Hepatocyte (in vitro differentiated cells): ENCODE measurements around the gene SUMF1. TPM values are rescaled to one million over a fixed set of nuclear protein-coding genes. Genes with fewer than 3 reads are reported as not detected.

ENCODE experiments used
- DNase-seq: peaks from one replicate; pipeline ENCODE4 v3.0.0-alpha.2; 2016; ENCODE audit warnings: low spot score
- H2AFZ ChIP-seq: fragments of 200-600 bp; sonication (generic); 2 replicates; pipeline ENCODE4 v1.6.0; 2016; ENCODE audit warnings: antibody characterized with exemption, mild to moderate bottlenecking
- H3K27ac ChIP-seq: fragments of 200-600 bp; sonication (generic); 2 replicates; pipeline ENCODE4 v1.5.1; 2016; ENCODE audit warnings: mild to moderate bottlenecking
- H3K27me3 ChIP-seq: fragments of 200-600 bp; sonication (generic); 2 replicates; pipeline ENCODE4 v1.6.1; 2016
- H3K36me3 ChIP-seq: fragments of 200-600 bp; sonication (generic); replicated peaks from 2 replicates; pipeline ENCODE4 v1.5.1; 2016; ENCODE audit warnings: low read depth; ENCODE audit not compliant: insufficient read depth
- H3K4me1 ChIP-seq: fragments of 200-600 bp; sonication (generic); 2 replicates; pipeline ENCODE4 v1.5.1; 2016; ENCODE audit warnings: mild to moderate bottlenecking, moderate library complexity; ENCODE audit not compliant: insufficient read depth
- H3K4me2 ChIP-seq: fragments of 200-600 bp; sonication (generic); 2 replicates; pipeline ENCODE4 v1.6.0; 2016
- H3K4me3 ChIP-seq: fragments of 200-600 bp; sonication (generic); 2 replicates; pipeline ENCODE4 v1.5.1; 2016; ENCODE audit warnings: mild to moderate bottlenecking
- H3K79me2 ChIP-seq: fragments of 200-600 bp; sonication (generic); 2 replicates; pipeline ENCODE4 v1.6.0; 2017; ENCODE audit warnings: mild to moderate bottlenecking
- H3K9me2 ChIP-seq: fragments of 200-600 bp; sonication (generic); replicated peaks from 2 replicates; pipeline ENCODE4 v1.6.0; 2017; ENCODE audit warnings: mild to moderate bottlenecking; ENCODE audit not compliant: insufficient read depth
- H3K9me3 ChIP-seq: fragments of 200-600 bp; sonication (generic); 2 replicates; pipeline ENCODE4 v1.5.1; 2016; ENCODE audit warnings: low read depth, mild to moderate bottlenecking
- H4K20me1 ChIP-seq: fragments of 200-600 bp; sonication (generic); 2 replicates; pipeline ENCODE4 v1.6.0; 2016; ENCODE audit warnings: mild to moderate bottlenecking; ENCODE audit not compliant: insufficient read depth, poor library complexity, severe bottlenecking
- CTCF ChIP-seq: fragments of 200-600 bp; sonication (generic); IDR thresholded peaks from 2 replicates; pipeline ENCODE4 v1.5.1; 2016; ENCODE audit warnings: antibody characterized with exemption, mild to moderate bottlenecking; ENCODE audit not compliant: poor library complexity
- EZH2 ChIP-seq: fragments of 200-600 bp; sonication (generic); IDR thresholded peaks from 2 replicates; pipeline ENCODE4 v1.6.1; 2016; ENCODE audit warnings: antibody characterized with exemption, mild to moderate bottlenecking, borderline replicate concordance
- EZH2phosphoT487 ChIP-seq: fragments of 200-600 bp; sonication (generic); IDR thresholded peaks from one replicate; pipeline ENCODE4 v1.6.1; 2018; ENCODE audit warnings: antibody characterized with exemption, mild to moderate bottlenecking, low read depth, moderate library complexity; ENCODE audit not compliant: unreplicated experiment, severe bottlenecking
- WGBS: methylation state at CpG from one replicate; pipeline ENCODE4 v1.1.6; 2016; ENCODE audit warnings: low lambda C conversion rate; ENCODE audit errors: missing lambda C conversion rate; 5-methylcytosine and 5-hydroxymethylcytosine counted together
- polyA plus RNA-seq: library from polyadenylated mRNA; unstranded; fragments of >200 nt; fragmentation: Nextera tagmentation; extraction: Ambion mirVana; gene quantifications from 2 replicates; pipeline ENCODE4 v1.2.1, GENCODE V29; 2016
- total RNA-seq: library from RNA; depleted of rRNA; stranded (reverse); fragments of >200 nt; gene quantifications from 2 replicates; pipeline ENCODE4 v1.2.3, GENCODE V29; 2014

The SUMF1 gene
- total and polyA plus RNA-seq, 2 experiments from 2014 or later = 55.5 to 59.0 TPM

- TF ChIP-seq EZH2 (no peak), EZH2phosphoT487 (no peak), CTCF (no peak)
- Histone ChIP-seq H3K4me3 (no peak overlapping the region), H3K27me3 (no peaks in the 10 kb centered on the region), H3K27ac (no peak overlapping the region), H3K36me3 (no peaks in the 10 kb centered on the region), H2AFZ (no peak overlapping the region), H4K20me1 (peaks cover 3% of the 10 kb centered on the region), H3K4me1 (no peaks in the 10 kb centered on the region), H3K9me3 (no peaks in the 10 kb centered on the region), H3K9me2 (no peaks in the 10 kb centered on the region), H3K4me2 (no peak overlapping the region), H3K79me2 (no peaks in the 10 kb centered on the region)
- DNase-seq = no peak
- 66% methylated on average over 3 of the region's 3 CpGs for WGBS
Measured at GRCh38 chr3:4447295-4447999, 19.6 kb downstream of the SUMF1 start.

- Histone ChIP-seq H3K9me2 (no peaks in the 10 kb centered on the region), H3K4me1 (no peaks in the 10 kb centered on the region), H3K27ac (peak overlapping the region; percentile 28), H3K4me3 (no peak overlapping the region), H3K79me2 (no peaks in the 10 kb centered on the region), H2AFZ (no peak overlapping the region), H3K27me3 (no peaks in the 10 kb centered on the region), H4K20me1 (no peaks in the 10 kb centered on the region), H3K9me3 (no peaks in the 10 kb centered on the region), H3K4me2 (peak overlapping the region; percentile 44), H3K36me3 (no peaks in the 10 kb centered on the region)
- TF ChIP-seq EZH2 = no peak
- no peak for TF ChIP-seq EZH2phosphoT487
- no peak for TF ChIP-seq CTCF
- 70% methylated on average over 6 of the region's 6 CpGs for WGBS
- DNase-seq = no peak
Measured at GRCh38 chr3:4440951-4441350, 26.1 kb downstream of the SUMF1 start.

DNA sequence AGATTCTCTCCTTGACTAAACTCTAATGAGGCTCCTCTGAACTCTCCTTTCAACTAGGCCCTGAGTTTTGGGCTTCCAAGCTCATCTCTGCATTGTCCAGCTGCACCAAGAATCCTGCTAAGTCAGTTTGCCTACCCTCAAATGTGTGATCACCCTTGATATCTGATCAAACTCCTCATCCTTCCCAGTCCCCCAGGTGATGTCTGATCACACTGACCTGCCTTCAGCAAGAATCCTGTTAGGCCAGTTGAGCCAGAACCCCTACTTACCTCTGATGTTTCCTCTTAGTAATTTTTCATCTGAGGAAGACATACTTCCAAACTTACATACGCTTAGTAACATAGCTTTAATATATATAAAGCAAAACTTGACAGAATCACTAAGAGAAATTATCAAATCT is 28.8 kb downstream of the SUMF1 start:
- peak; percentile 19 for DNase-seq
- H3K9me2 ChIP-seq = no peaks in the 10 kb centered on the region
- H2AFZ ChIP-seq = no peak overlapping the region
- H3K27me3 ChIP-seq = no peaks in the 10 kb centered on the region
- WGBS = 92% methylated on average over 1 of the region's 1 CpG
- H3K4me3 ChIP-seq = no peak overlapping the region
- no peaks in the 10 kb centered on the region for H3K36me3 ChIP-seq
- no peak for TF ChIP-seq EZH2
- no peak for TF ChIP-seq CTCF
- TF ChIP-seq EZH2phosphoT487 = no peak
- no peaks in the 10 kb centered on the region for H3K9me3 ChIP-seq
- no peaks in the 10 kb centered on the region for H4K20me1 ChIP-seq
- no peak overlapping the region for H3K4me2 ChIP-seq
- no peaks in the 10 kb centered on the region for H3K4me1 ChIP-seq
- no peaks in the 10 kb centered on the region for H3K79me2 ChIP-seq
- H3K27ac ChIP-seq = no peak overlapping the region

DNA sequence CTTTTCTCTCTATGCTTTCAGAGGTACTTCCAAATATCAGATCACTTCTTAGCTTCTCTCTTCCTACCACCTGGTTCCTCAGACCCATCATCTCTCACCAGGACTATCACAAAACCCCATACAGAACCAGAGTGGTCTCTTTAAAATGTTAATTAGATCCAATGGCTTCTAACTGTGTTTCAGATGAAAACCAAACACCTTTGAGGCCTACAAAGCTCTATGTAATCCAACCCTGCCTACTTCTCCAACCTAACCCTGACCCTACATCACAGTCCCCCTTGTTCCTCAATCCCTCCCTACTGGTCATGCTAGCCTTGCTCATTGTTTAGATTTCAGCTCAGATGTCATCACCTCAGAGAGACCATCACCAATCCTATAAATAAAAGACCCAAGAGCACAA is 34.8 kb downstream of the SUMF1 start:
- H3K9me2 ChIP-seq = no peaks in the 10 kb centered on the region
- H3K27me3 ChIP-seq = no peaks in the 10 kb centered on the region
- no peak overlapping the region for H2AFZ ChIP-seq
- no peaks in the 10 kb centered on the region for H3K36me3 ChIP-seq
- H3K79me2 ChIP-seq = no peaks in the 10 kb centered on the region
- H4K20me1 ChIP-seq = no peaks in the 10 kb centered on the region
- H3K4me3 ChIP-seq = no peak overlapping the region
- H3K4me1 ChIP-seq = peaks cover 2% of the 10 kb centered on the region
- H3K4me2 ChIP-seq = no peak overlapping the region
- no peaks in the 10 kb centered on the region for H3K9me3 ChIP-seq
- no peak for TF ChIP-seq EZH2phosphoT487
- no peak for TF ChIP-seq EZH2
- no peak for TF ChIP-seq CTCF
- DNase-seq = no peak
- no peak overlapping the region for H3K27ac ChIP-seq
